Breast epithelium (tissue), 4 donors: Measurements from ENCODE around the gene ERCC3. TPM values are rescaled to one million over a fixed set of nuclear protein-coding genes. Genes with fewer than 3 reads are reported as not detected.

Source experiments
- DNase-seq, 2 donors: peaks; one replicate each; pipeline ENCODE4 v3.0.0-alpha.2; 2019; ENCODE audit warnings: low spot score in 2 of 2
- H3K27ac ChIP-seq, 2 donors: fragments of 200-600 bp; sonication (generic) in 1 of 2; one replicate each; pipeline ENCODE4 v1.5.1; 2016 to 2019; ENCODE audit warnings: mild to moderate bottlenecking in 1 of 2
- H3K27me3 ChIP-seq, 2 donors: fragments of 200-600 bp; sonication (generic) in 1 of 2; one replicate each; pipeline versions ENCODE4 v1.5.1 to v1.6.0; 2017 to 2019; ENCODE audit warnings: control low read depth in 1 of 2, mild to moderate bottlenecking in 1 of 2
- H3K36me3 ChIP-seq: fragments of 200-600 bp; one replicate; pipeline ENCODE4 v1.5.1; 2019
- H3K4me1 ChIP-seq, 2 donors: fragments of 200-600 bp; sonication (generic); one replicate each; pipeline ENCODE4 v1.5.1; 2016 to 2019; ENCODE audit warnings: control low read depth in 1 of 2
- H3K4me3 ChIP-seq, 3 donors: fragments of 200-600 bp; sonication (generic); 1 replicate in 2 of 3; 2 replicates in 1 of 3; pipeline ENCODE4 v1.5.1; 2016 to 2019; ENCODE audit warnings: mild to moderate bottlenecking in 3 of 3, moderate library complexity in 2 of 3
- H3K9me3 ChIP-seq, 2 donors: fragments of 200-600 bp; sonication (generic) in 1 of 2; one replicate each; pipeline ENCODE4 v1.5.1; 2016 to 2019; ENCODE audit warnings: control low read depth in 1 of 2
- CTCF ChIP-seq, 3 donors: fragments of 450-650 bp; IDR thresholded peaks; one replicate each; pipeline ENCODE4 v1.5.1; 2016 to 2017; ENCODE audit warnings: antibody characterized with exemption in 3 of 3, mild to moderate bottlenecking in 3 of 3, moderate library complexity in 3 of 3
- POLR2A ChIP-seq: fragments of 450-650 bp; IDR thresholded peaks from one replicate; pipeline ENCODE4 v1.6.1; 2016; ENCODE audit warnings: antibody characterized with exemption, mild to moderate bottlenecking, moderate library complexity
- POLR2AphosphoS5 ChIP-seq, 3 donors: sonication (generic); formaldehyde crosslinking; IDR thresholded peaks; one replicate each; pipeline ENCODE4 v1.6.1; 2017; ENCODE audit warnings: antibody characterized with exemption in 3 of 3
- intact Hi-C: fragments of 100-400 bp; cut with DNase I; formaldehyde crosslinking; loops from one replicate; pipeline ENCODE4 v1.15.1; 2023; ENCODE audit warnings: low total_unique reads
- total RNA-seq, 3 donors: library from RNA; depleted of rRNA; stranded (reverse); fragments of >200 nt; gene quantifications; one replicate each; pipeline ENCODE4 v1.1.0, GENCODE V29; 2016

ERCC3 gene
- total RNA-seq, 3 donors from 2014 or later: 37.3 to 55.2 (median 41.0) TPM

GRCh38 chr2:127220102-127220767, 73.7 kb downstream of the ERCC3 start, which contains the start of gene CYP27C1:
Gene CYP27C1, minus strand, starts transcription at chr2:127220299. Its CDS starts 29 bp downstream, at chr2:127220270.
- Histone ChIP-seq H3K36me3 (no peaks in the 10 kb centered on the region), H3K27me3 (peaks cover 3 to 16% of the 10 kb centered on the region in 2 donors), H3K4me1 (peaks cover 0 to 11% of the 10 kb centered on the region in 2 donors), H3K27ac (peak within 1 kb of the TSS in 1 of 2 donors; percentile 20), H3K4me3 (peak within 1 kb of the TSS; percentile 56 to 80 (median 58)), H3K9me3 (no peaks in the 10 kb centered on the region)
- DNase-seq: no peak
- TF ChIP-seq POLR2A: no peak
- TF ChIP-seq CTCF (IDR thresholded peaks at IDR 0.05): no peak
- TF ChIP-seq POLR2AphosphoS5 (IDR thresholded peaks at IDR 0.05): no peak
- intact Hi-C loops: no loop called here

GRCh38 chr2:127219171-127220070, 74.5 kb downstream of the ERCC3 start:
- Histone ChIP-seq H3K36me3 (no peaks in the 10 kb centered on the region), H3K27me3 (peaks cover 3 to 16% of the 10 kb centered on the region in 2 donors), H3K4me1 (peaks cover 0 to 11% of the 10 kb centered on the region in 2 donors), H3K27ac (peak overlapping the region in 1 of 2 donors; percentile 20), H3K9me3 (no peaks in the 10 kb centered on the region), H3K4me3 (peak overlapping the region; percentile 56 to 80 (median 58))
- no peak for DNase-seq
- intact Hi-C loops: no loop called here
- TF ChIP-seq POLR2AphosphoS5 (IDR thresholded peaks at IDR 0.05): no peak
- TF ChIP-seq POLR2A: no peak
- no peak for TF ChIP-seq CTCF (IDR thresholded peaks at IDR 0.05)

- intact Hi-C loops: no loop called here
- Histone ChIP-seq H3K4me3 (peak overlapping the region; percentile 56 to 80 (median 58)), H3K27me3 (peaks cover 3 to 16% of the 10 kb centered on the region in 2 donors), H3K4me1 (peaks cover 0 to 11% of the 10 kb centered on the region in 2 donors), H3K36me3 (no peaks in the 10 kb centered on the region), H3K27ac (no peak overlapping the region), H3K9me3 (peaks cover 0 to under 1% of the 10 kb centered on the region in 2 donors)
- TF ChIP-seq POLR2A: no peak
- TF ChIP-seq CTCF (IDR thresholded peaks at IDR 0.05): no peak
- no peak for TF ChIP-seq POLR2AphosphoS5 (IDR thresholded peaks at IDR 0.05)
- DNase-seq: no peak
Measured at GRCh38 chr2:127218812-127219170, 75.2 kb downstream of the ERCC3 start.

GRCh38 chr2:127217470-127218325, 76.2 kb downstream of the ERCC3 start:
- no peak overlapping the region for H3K4me3 ChIP-seq
- H3K9me3 ChIP-seq: peaks cover 0 to 7% of the 10 kb centered on the region in 2 donors
- no peak for TF ChIP-seq CTCF (IDR thresholded peaks at IDR 0.05)
- DNase-seq: no peak
- intact Hi-C loops: no loop called here
- peaks cover 3 to 16% of the 10 kb centered on the region in 2 donors for H3K27me3 ChIP-seq
- H3K36me3 ChIP-seq: no peaks in the 10 kb centered on the region
- H3K4me1 ChIP-seq: peaks cover 0 to 11% of the 10 kb centered on the region in 2 donors
- no peak overlapping the region for H3K27ac ChIP-seq
